ENCODE measurements around the gene HDAC4. TPM values are rescaled to one million over a fixed set of nuclear protein-coding genes. Genes with fewer than 3 reads are reported as not detected.

Gene HDAC4
- total RNA-seq, 1 donor from 2014 or later = 11.8 TPM

DNA sequence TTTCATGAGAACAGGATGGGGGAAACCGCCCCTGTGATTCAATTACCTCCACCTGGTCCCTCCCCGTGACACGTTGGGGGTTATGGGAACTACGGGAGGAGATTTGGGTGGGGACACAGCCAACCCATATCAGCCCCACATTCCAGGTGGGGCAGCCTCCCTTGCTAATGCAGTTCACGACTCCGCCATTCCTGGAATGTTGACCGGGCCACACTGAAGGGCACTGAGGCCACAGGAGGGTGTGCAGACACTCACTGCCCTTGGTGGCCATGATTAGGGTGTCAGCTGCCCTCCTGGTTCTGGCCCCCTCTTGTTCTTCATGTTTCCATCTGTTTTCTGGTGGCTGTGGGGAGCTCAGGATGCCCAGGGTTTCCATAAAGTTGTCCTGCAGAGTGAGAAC is 376.6 kb downstream of the HDAC4 start:
- no peak overlapping the region for H3K4me2 ChIP-seq (ENCODE audit: low read length)
- DNase-seq (ENCODE audit: low read depth) (no peak), FAIRE-seq (no peak)
- H3K27me3 ChIP-seq (ENCODE audit: insufficient read depth, low read length) = peaks cover 7% of the 10 kb centered on the region
- Mint-ChIP-seq H3K27ac (ENCODE audit: unreplicated experiment) (no peak overlapping the region), H3K9me3 (ENCODE audit: unreplicated experiment) (no peaks in the 10 kb centered on the region), H3K36me3 (ENCODE audit: low read depth, unreplicated experiment) (no peaks in the 10 kb centered on the region), H3K4me3 (ENCODE audit: unreplicated experiment) (no peak overlapping the region), H3K27me3 (ENCODE audit: low read depth, unreplicated experiment) (peaks cover 27% of the 10 kb centered on the region), H3K4me1 (ENCODE audit: low read depth, unreplicated experiment) (peaks cover 14% of the 10 kb centered on the region)
- no peak overlapping the region for H3K9ac ChIP-seq (ENCODE audit: low read length)
- TF ChIP-seq, protein P1, sequence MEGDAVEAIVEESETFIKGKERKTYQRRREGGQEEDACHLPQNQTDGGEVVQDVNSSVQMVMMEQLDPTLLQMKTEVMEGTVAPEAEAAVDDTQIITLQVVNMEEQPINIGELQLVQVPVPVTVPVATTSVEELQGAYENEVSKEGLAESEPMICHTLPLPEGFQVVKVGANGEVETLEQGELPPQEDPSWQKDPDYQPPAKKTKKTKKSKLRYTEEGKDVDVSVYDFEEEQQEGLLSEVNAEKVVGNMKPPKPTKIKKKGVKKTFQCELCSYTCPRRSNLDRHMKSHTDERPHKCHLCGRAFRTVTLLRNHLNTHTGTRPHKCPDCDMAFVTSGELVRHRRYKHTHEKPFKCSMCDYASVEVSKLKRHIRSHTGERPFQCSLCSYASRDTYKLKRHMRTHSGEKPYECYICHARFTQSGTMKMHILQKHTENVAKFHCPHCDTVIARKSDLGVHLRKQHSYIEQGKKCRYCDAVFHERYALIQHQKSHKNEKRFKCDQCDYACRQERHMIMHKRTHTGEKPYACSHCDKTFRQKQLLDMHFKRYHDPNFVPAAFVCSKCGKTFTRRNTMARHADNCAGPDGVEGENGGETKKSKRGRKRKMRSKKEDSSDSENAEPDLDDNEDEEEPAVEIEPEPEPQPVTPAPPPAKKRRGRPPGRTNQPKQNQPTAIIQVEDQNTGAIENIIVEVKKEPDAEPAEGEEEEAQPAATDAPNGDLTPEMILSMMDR (IDR thresholded peaks at IDR 0.05; ENCODE audit: insufficient read depth, low read depth, low read length) = no peak
- TF ChIP-seq EZH2 (IDR thresholded peaks at IDR 0.05; ENCODE audit: insufficient read depth, low read length) = no peak
- no peaks in the 10 kb centered on the region for H3K9me3 ChIP-seq (ENCODE audit: insufficient read depth, low read depth, low read length)
- no peaks in the 10 kb centered on the region for H3K36me3 ChIP-seq (ENCODE audit: insufficient read depth, low read length)
- no peaks in the 10 kb centered on the region for H3K79me2 ChIP-seq (ENCODE audit: insufficient read depth, low read length)
- H4K20me1 ChIP-seq (ENCODE audit: insufficient read depth, low read length) = no peaks in the 10 kb centered on the region
- H3K4me3 ChIP-seq (ENCODE audit: insufficient read depth, low read depth, low read length) = no peak overlapping the region
- H2AFZ ChIP-seq (ENCODE audit: low read depth, low read length) = no peak overlapping the region
- H3K4me1 ChIP-seq (ENCODE audit: insufficient read depth, low read length) = peaks cover 10% of the 10 kb centered on the region
- no peak overlapping the region for H3K27ac ChIP-seq (ENCODE audit: low read depth, low read length)

DNA sequence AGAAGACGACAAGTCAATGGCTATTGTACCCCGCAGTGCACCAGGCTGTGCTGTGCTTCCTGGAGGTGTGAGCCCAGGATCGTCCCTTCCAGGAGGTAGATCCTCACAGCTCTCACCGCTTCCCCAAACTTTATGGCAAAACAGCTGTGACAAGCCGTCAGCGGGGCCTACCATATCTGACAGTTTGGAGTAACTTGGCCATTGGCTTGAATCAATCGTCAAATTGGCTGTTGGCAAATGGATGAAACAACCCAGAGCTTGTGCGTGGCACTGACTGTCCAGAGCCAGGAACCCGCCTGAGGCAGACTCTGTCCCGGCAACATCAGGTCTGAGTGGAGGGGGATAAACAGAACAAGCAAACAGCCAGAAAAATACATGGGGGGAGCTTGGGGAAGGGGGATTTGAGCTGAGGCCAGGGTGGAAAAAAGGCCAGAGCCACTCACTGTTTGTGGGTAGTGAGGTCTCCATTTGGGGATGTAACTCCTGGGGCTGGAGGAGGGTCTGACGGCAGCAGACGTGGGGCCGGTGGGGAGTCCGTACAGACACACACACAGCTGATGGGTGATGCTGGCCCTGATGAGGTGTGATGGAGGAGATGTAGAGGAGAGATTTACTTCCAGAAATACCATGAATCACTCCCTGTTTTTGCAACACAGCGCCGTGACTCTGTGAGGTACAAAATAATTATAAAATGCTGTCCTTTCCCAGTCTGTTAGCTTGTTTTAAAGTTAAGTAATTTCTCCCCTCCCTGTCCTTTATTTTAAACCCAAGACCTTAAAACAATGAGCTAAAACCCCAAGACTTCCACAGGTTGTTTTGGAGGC is 378.2 kb downstream of the HDAC4 start:
- H3K9ac ChIP-seq (ENCODE audit: low read length) = no peak overlapping the region
- Mint-ChIP-seq H3K36me3 (ENCODE audit: low read depth, unreplicated experiment) (no peaks in the 10 kb centered on the region), H3K4me3 (ENCODE audit: unreplicated experiment) (no peak overlapping the region), H3K27ac (ENCODE audit: unreplicated experiment) (no peak overlapping the region), H3K27me3 (ENCODE audit: low read depth, unreplicated experiment) (peaks cover 22% of the 10 kb centered on the region), H3K9me3 (ENCODE audit: unreplicated experiment) (no peaks in the 10 kb centered on the region), H3K4me1 (ENCODE audit: low read depth, unreplicated experiment) (peaks cover 14% of the 10 kb centered on the region)
- no peak overlapping the region for H3K27ac ChIP-seq (ENCODE audit: low read depth, low read length)
- DNase-seq (ENCODE audit: low read depth) (no peak), FAIRE-seq (no peak)
- H3K27me3 ChIP-seq (ENCODE audit: insufficient read depth, low read length) = peaks cover 5% of the 10 kb centered on the region
- H3K4me3 ChIP-seq (ENCODE audit: insufficient read depth, low read depth, low read length) = no peak overlapping the region
- TF ChIP-seq EZH2 (IDR thresholded peaks at IDR 0.05; ENCODE audit: insufficient read depth, low read length) = no peak
- TF ChIP-seq, protein P1 (IDR thresholded peaks at IDR 0.05; ENCODE audit: insufficient read depth, low read depth, low read length) = no peak
- no peaks in the 10 kb centered on the region for H3K36me3 ChIP-seq (ENCODE audit: insufficient read depth, low read length)
- no peak overlapping the region for H2AFZ ChIP-seq (ENCODE audit: low read depth, low read length)
- no peaks in the 10 kb centered on the region for H3K79me2 ChIP-seq (ENCODE audit: insufficient read depth, low read length)
- no peaks in the 10 kb centered on the region for H4K20me1 ChIP-seq (ENCODE audit: insufficient read depth, low read length)
- peaks cover 10% of the 10 kb centered on the region for H3K4me1 ChIP-seq (ENCODE audit: insufficient read depth, low read length)
- H3K9me3 ChIP-seq (ENCODE audit: insufficient read depth, low read depth, low read length) = no peaks in the 10 kb centered on the region
- H3K4me2 ChIP-seq (ENCODE audit: low read length) = no peak overlapping the region
